HG02798 (cell line): ENCODE measurements around the gene ATP1A2.
A peak's percentile ranks its signal among the peaks of the same experiment; 100 is the strongest.
"Not testable (repeated sequence)": the region's sequence is repeated elsewhere in the genome, so short reads cannot be mapped to it uniquely, and the experiment has no call there.

Experiments used
- ATAC-seq: cut with Tn5 transposase; IDR thresholded peaks from one replicate; pipeline ENCODE4 v1.9.1; 2021; ENCODE audit warnings: mild to moderate bottlenecking; ENCODE audit not compliant: unreplicated experiment, poor library complexity

The ATP1A2 gene

GRCh38 chr1:160099716-160100375 is 15.7 kb upstream of the ATP1A2 start:
- ATAC-seq, result no peak

GRCh38 chr1:160101037-160101716 is 14.4 kb upstream of the ATP1A2 start:
- ATAC-seq, result peak; percentile 37

GRCh38 chr1:160101717-160102522 is 13.6 kb upstream of the ATP1A2 start:
- no peak for ATAC-seq

- no peak for ATAC-seq
Measured at GRCh38 chr1:160103658-160104408, 11.7 kb upstream of the ATP1A2 start.

- ATAC-seq, result no peak
Measured at GRCh38 chr1:160104486-160104885, 11.1 kb upstream of the ATP1A2 start.

GRCh38 chr1:160105155-160105554 is 10.4 kb upstream of the ATP1A2 start:
- ATAC-seq, result no peak

GRCh38 chr1:160107512-160107911 is 8.0 kb upstream of the ATP1A2 start:
- no peak for ATAC-seq

- no peak for ATAC-seq
Measured at GRCh38 chr1:160108888-160109662, 6.5 kb upstream of the ATP1A2 start.

GRCh38 chr1:160109686-160110085 is 5.9 kb upstream of the ATP1A2 start:
- ATAC-seq, result no peak

- ATAC-seq, result not testable (repeated sequence)
Measured at GRCh38 chr1:160111462-160111861, 4.1 kb upstream of the ATP1A2 start.

- ATAC-seq, result no peak
Measured at GRCh38 chr1:160112357-160112756, 3.2 kb upstream of the ATP1A2 start.

- ATAC-seq, result no peak
Measured at GRCh38 chr1:160113407-160113806, 2.2 kb upstream of the ATP1A2 start.

GRCh38 chr1:160114085-160114484 is 1.5 kb upstream of the ATP1A2 start:
- ATAC-seq, result no peak

GRCh38 chr1:160116283-160117147 is 956 bp downstream of the ATP1A2 start:
- no peak for ATAC-seq

- no peak for ATAC-seq
Measured at GRCh38 chr1:160117300-160117699, 1.7 kb downstream of the ATP1A2 start.

- ATAC-seq, result no peak
Measured at GRCh38 chr1:160117709-160118183, 2.2 kb downstream of the ATP1A2 start.

- ATAC-seq, result no peak
Measured at GRCh38 chr1:160118928-160119327, 3.4 kb downstream of the ATP1A2 start.

- no peak for ATAC-seq
Measured at GRCh38 chr1:160120797-160121196, 5.2 kb downstream of the ATP1A2 start.

- no peak for ATAC-seq
Measured at GRCh38 chr1:160121388-160121787, 5.8 kb downstream of the ATP1A2 start.
